HepG2 (cell line): ENCODE results near the gene HCFC1. TPM values are rescaled to one million over a fixed set of nuclear protein-coding genes. Genes with fewer than 3 reads are reported as not detected.
A peak's percentile ranks its signal among the peaks of the same experiment; 100 is the strongest.

Experiments
- ATAC-seq: fragments of 200-7000 bp; cut with Tn5 transposase; 3 replicates; pipeline ENCODE4 v1.9.1; 2020; ENCODE audit warnings: mild to moderate bottlenecking, moderate library complexity
- BruUV-seq: library from RNA; stranded (reverse); fragments of 400-500 nt; replicated peaks from 2 replicates; lab custom pipeline; 2021; lab: Mats Ljungman, UMichigan
- CTCF ChIA-PET: fragments of 300-600 bp; formaldehyde crosslinking; extraction: SDS; loops from one replicate; lab custom pipeline; 2021; ENCODE audit warnings: low total read pairs, inconsistent platforms, low intra/inter-chr PET ratio; lab: Yijun Ruan, JAX
- POLR2A ChIA-PET: fragments of 350-600 bp; sonication (Branson Sonifier 250); formaldehyde crosslinking; loops from one replicate; lab custom pipeline; 2020; ENCODE audit warnings: antibody characterized with exemption, inconsistent platforms; lab: Yijun Ruan, JAX
- DNase-seq: peaks from one replicate; pipeline ENCODE4 v3.0.0-alpha.2; 2015; ENCODE audit warnings: low spot score
- FAIRE-seq: peaks from 3 replicates; lab custom pipeline; 2011; peaks lifted over from hg19 to GRCh38; lab: Jason Lieb, UNC
- H2AFZ ChIP-seq: one replicate; pipeline ENCODE4 v1.6.1; 2011; ENCODE audit warnings: low read length, inconsistent platforms
- H3K27ac ChIP-seq: fragments of 300-600 bp; 3 replicates; pipeline ENCODE4 v1.8.0; 2011; ENCODE audit warnings: mixed run types, mild to moderate bottlenecking, mixed read lengths, low read length, inconsistent platforms; ENCODE audit not compliant: insufficient read depth; ENCODE audit errors: extremely low read length
- H3K27me3 ChIP-seq, 2 experiments: fragments of 200-600 bp in 1 of 2; 2 replicates in 1 of 2; 3 replicates in 1 of 2; pipeline versions ENCODE4 v1.6.0 to v1.8.0; 2011; ENCODE audit warnings: low read length in 2 of 2, mild to moderate bottlenecking in 2 of 2, moderate library complexity in 2 of 2, inconsistent platforms in 1 of 2; ENCODE audit not compliant: insufficient read depth in 2 of 2, control insufficient read depth in 1 of 2
- H3K36me3 ChIP-seq, 2 experiments: fragments of 200-600 bp in 1 of 2; replicated peaks in 1 of 2; 2 replicates in 1 of 2; 3 replicates in 1 of 2; pipeline versions ENCODE4 v1.5.1 to v1.8.0; 2011; ENCODE audit warnings: low read length in 2 of 2, inconsistent platforms in 1 of 2; ENCODE audit not compliant: insufficient read depth in 2 of 2, control insufficient read depth in 1 of 2
- H3K4me1 ChIP-seq: 2 replicates; pipeline ENCODE4 v1.5.1; 2012; ENCODE audit warnings: low read length, inconsistent platforms; ENCODE audit not compliant: insufficient read depth
- H3K4me2 ChIP-seq: 2 replicates; pipeline ENCODE4 v1.6.0; 2011; ENCODE audit warnings: low read depth, low read length, inconsistent platforms
- H3K4me3 ChIP-seq, 3 experiments: fragments of 200-600 bp in 1 of 3; sonication (generic), shearing (Covaris generic) in 1 of 3; replicated peaks in 1 of 3; 2 replicates each; pipeline ENCODE4 v1.5.1; 2011 to 2016; ENCODE audit warnings: low read length in 3 of 3, inconsistent platforms in 2 of 3, low read depth in 2 of 3, mild to moderate bottlenecking in 2 of 3, control low read depth in 1 of 3, mixed read lengths in 1 of 3; ENCODE audit not compliant: insufficient read depth in 1 of 3
- H3K79me2 ChIP-seq: one replicate; pipeline ENCODE4 v1.6.1; 2011; ENCODE audit warnings: low read length, inconsistent platforms; ENCODE audit not compliant: insufficient read depth
- H3K9ac ChIP-seq: 2 replicates; pipeline ENCODE4 v1.6.0; 2011; ENCODE audit warnings: mild to moderate bottlenecking, low read depth, low read length, inconsistent platforms; ENCODE audit not compliant: insufficient read depth
- H3K9me3 ChIP-seq: 2 replicates; pipeline ENCODE4 v1.5.1; 2012; ENCODE audit warnings: mild to moderate bottlenecking, low read length
- H4K20me1 ChIP-seq: 2 replicates; pipeline ENCODE4 v1.6.0; 2011; ENCODE audit warnings: inconsistent platforms, mild to moderate bottlenecking, low read length, moderate library complexity; ENCODE audit not compliant: insufficient read depth
- HMG20B ChIP-seq: conservative IDR thresholded peaks from 2 replicates; pipeline ENCODE4 v1.6.1; 2016; ENCODE audit warnings: missing genetic modification reagents, missing compliant biosample characterization
- ZNF550 ChIP-seq: sonication (generic); formaldehyde crosslinking; IDR thresholded peaks from 2 replicates; pipeline ENCODE4 v1.4.0; 2020; ENCODE audit warnings: mild to moderate bottlenecking, missing genetic modification reagents, borderline replicate concordance
- WGBS: methylation state at CpG from one replicate; pipeline ENCODE4 v1.1.6; 2017; ENCODE audit warnings: low lambda C conversion rate; 5-methylcytosine and 5-hydroxymethylcytosine counted together
- in situ Hi-C: cut with HindIII; loops from 2 replicates; pipeline ENCODE4 v1.10.0; 2017; ENCODE audit warnings: low pct_unique_long_range_greater_than_20kb; ENCODE audit not compliant: extremely low pct_ligation_motif_present
- intact Hi-C: fragments of 100-400 bp; cut with micrococcal nuclease; formaldehyde crosslinking; loops from one replicate; pipeline ENCODE4 v1.10.0; 2022; ENCODE audit not compliant: unreplicated experiment
- polyA plus RNA-seq, 8 experiments: library from polyadenylated mRNA; depleted of rRNA in 3 of 8; stranded (reverse) in 7 of 8; unstranded in 1 of 8; fragments of >200 nt; fragmentation: Illumina TruSeq in 4 of 8; extraction: Trizol in 4 of 8; gene quantifications; 2 replicates each; pipeline versions ENCODE4 v1.2.1 to v1.2.3, GENCODE V29; 2011 to 2016; ENCODE audit warnings: low read depth in 4 of 8, missing spikeins in 1 of 8, mixed read lengths in 1 of 8; ENCODE audit not compliant: insufficient read depth in 1 of 8
- total RNA-seq, 5 experiments: library from RNA; depleted of rRNA; stranded (reverse); fragments of >200 nt; fragmentation: Illumina TruSeq; extraction: Trizol; gene quantifications; 2 replicates each; pipeline ENCODE4 v1.2.3, GENCODE V29; 2016; ENCODE audit warnings: low read depth in 1 of 5
- TF ChIP-seq, protein P1 (sequence below): sonication (generic); formaldehyde crosslinking; IDR thresholded peaks from 2 replicates; pipeline ENCODE4 v1.5.1; 2020; ENCODE audit warnings: missing genetic modification reagents, mild to moderate bottlenecking, borderline replicate concordance
- TF ChIP-seq, protein P2 (sequence below): sonication (generic); formaldehyde crosslinking; conservative IDR thresholded peaks from 2 replicates; pipeline ENCODE4 v1.4.0; 2020; ENCODE audit warnings: missing genetic modification reagents

The HCFC1 gene
- total and polyA plus RNA-seq, 2 of the 13 experiments (the other 11 are each of a cell fraction or from before 2014, with no cell fraction given): 5.8 to 17.8 TPM

DNA sequence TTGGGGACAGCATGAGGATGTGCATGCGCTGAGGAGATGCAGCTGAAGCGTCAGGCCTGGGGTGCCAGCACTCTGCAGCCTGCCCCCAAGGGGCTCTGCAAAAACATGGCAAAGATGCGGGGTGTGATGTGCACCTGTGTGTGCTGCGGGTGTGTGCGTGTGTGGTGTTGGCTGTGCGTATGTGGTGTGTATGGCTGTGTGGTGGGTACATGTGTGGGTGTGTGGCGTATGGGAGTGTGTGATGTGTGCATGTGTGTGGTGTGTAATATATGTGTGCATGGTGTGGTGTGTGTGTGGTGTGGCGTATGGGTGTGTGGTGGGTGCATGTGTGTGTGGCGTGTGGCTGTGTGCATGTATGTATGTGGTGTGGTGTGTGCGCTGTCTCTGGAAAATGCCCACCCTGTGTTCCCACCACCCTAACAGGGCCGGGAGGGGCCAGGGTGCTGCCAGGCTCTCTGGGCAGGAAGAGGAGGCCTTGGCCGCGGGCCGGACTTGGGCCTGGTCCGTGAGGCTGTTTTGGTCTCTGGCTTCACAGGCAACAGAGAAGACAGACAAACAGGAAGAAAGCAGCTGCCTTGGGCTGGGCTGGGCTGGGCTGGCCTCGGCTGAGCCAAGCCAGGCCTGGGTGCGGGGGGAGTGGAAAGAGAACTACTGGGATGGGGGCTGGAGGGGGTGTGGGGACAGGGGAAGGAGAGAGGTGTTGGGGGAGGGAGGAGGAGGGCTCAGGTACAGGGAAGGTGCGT is 68.2 kb downstream of the HCFC1 start:
- ATAC-seq (peak; percentile 32; the same call in 2 of the 3 replicates), FAIRE-seq (no peak), DNase-seq (no peak)
- H3K79me2 ChIP-seq: no peaks in the 10 kb centered on the region
- no peak overlapping the region for H3K4me2 ChIP-seq
- H3K9ac ChIP-seq: no peak overlapping the region
- no peaks in the 10 kb centered on the region for H3K9me3 ChIP-seq
- in situ Hi-C loops: no loop called here
- H3K4me3 ChIP-seq: no peak overlapping the region
- POLR2A ChIA-PET: no interaction called here
- H3K4me1 ChIP-seq: no peaks in the 10 kb centered on the region
- 43% methylated on average over 15 of the region's 18 CpGs for WGBS
- peaks cover 2 to 11% of the 10 kb centered on the region in 2 experiments; a peak in 2 of 5 replicates for H3K27me3 ChIP-seq
- BruUV-seq: no TSS peak
- CTCF ChIA-PET: no interaction called here
- no peaks in the 10 kb centered on the region for H4K20me1 ChIP-seq
- no peak overlapping the region for H3K27ac ChIP-seq
- no peaks in the 10 kb centered on the region for H3K36me3 ChIP-seq
- TF ChIP-seq, protein P1, sequence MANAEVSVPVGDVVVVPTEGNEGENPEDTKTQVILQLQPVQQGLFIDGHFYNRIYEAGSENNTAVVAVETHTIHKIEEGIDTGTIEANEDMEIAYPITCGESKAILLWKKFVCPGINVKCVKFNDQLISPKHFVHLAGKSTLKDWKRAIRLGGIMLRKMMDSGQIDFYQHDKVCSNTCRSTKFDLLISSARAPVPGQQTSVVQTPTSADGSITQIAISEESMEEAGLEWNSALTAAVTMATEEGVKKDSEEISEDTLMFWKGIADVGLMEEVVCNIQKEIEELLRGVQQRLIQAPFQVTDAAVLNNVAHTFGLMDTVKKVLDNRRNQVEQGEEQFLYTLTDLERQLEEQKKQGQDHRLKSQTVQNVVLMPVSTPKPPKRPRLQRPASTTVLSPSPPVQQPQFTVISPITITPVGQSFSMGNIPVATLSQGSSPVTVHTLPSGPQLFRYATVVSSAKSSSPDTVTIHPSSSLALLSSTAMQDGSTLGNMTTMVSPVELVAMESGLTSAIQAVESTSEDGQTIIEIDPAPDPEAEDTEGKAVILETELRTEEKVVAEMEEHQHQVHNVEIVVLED (CRISPR knock-in tag): no peak
- TF ChIP-seq HMG20B (CRISPR knock-in tag) (no peak), ZNF550 (CRISPR knock-in tag) (no peak)
- TF ChIP-seq, protein P2, sequence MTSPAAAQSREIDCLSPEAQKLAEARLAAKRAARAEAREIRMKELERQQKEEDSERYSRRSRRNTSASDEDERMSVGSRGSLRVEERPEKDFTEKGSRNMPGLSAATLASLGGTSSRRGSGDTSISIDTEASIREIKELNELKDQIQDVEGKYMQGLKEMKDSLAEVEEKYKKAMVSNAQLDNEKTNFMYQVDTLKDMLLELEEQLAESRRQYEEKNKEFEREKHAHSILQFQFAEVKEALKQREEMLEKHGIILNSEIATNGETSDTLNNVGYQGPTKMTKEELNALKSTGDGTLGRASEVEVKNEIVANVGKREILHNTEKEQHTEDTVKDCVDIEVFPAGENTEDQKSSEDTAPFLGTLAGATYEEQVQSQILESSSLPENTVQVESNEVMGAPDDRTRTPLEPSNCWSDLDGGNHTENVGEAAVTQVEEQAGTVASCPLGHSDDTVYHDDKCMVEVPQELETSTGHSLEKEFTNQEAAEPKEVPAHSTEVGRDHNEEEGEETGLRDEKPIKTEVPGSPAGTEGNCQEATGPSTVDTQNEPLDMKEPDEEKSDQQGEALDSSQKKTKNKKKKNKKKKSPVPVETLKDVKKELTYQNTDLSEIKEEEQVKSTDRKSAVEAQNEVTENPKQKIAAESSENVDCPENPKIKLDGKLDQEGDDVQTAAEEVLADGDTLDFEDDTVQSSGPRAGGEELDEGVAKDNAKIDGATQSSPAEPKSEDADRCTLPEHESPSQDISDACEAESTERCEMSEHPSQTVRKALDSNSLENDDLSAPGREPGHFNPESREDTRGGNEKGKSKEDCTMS (CRISPR knock-in tag): no peak
- TF ChIP-seq, all 625 proteins: peak for 0
- intact Hi-C loops: no loop called here
- H2AFZ ChIP-seq: no peak overlapping the region
